OCI-LY3 (cell line): ENCODE data around the gene ZFYVE9.

ENCODE experiments used
- H2AFZ ChIP-seq: fragments of 200-600, 300-600 bp; shearing (Covaris generic); 2 replicates; pipeline ENCODE4 v1.6.0; 2014; ENCODE audit warnings: antibody characterized with exemption, low read depth, low read length
- H3K27ac ChIP-seq: fragments of 200-600, 300-600 bp; sonication (generic); 2 replicates; pipeline ENCODE4 v1.5.1; 2014; ENCODE audit warnings: mild to moderate bottlenecking, low read length, moderate library complexity, mixed read lengths
- H3K27me3 ChIP-seq: fragments of 200-600, 300-600 bp; sonication (generic); 2 replicates; pipeline ENCODE4 v1.6.1; 2014; ENCODE audit warnings: low read depth, low read length, mixed read lengths
- H3K36me3 ChIP-seq: fragments of 200-600, 300-600 bp; sonication (generic); replicated peaks from 2 replicates; pipeline ENCODE3; 2014; ENCODE audit warnings: low read depth, low read length, mixed read lengths
- H3K4me1 ChIP-seq: fragments of 300-600, 200-600 bp; sonication (generic); 2 replicates; pipeline ENCODE4 v1.6.1; 2014; ENCODE audit warnings: low read length, mixed read lengths
- H3K4me2 ChIP-seq: fragments of 200-600, 300-600 bp; sonication (generic); 2 replicates; pipeline ENCODE4 v1.6.1; 2014; ENCODE audit warnings: low read length, mixed read lengths
- H3K4me3 ChIP-seq: fragments of 300-600, 200-600 bp; sonication (generic); 2 replicates; pipeline ENCODE4 v1.5.1; 2014; ENCODE audit warnings: antibody characterized with exemption, mild to moderate bottlenecking, low read length, moderate library complexity
- H3K79me2 ChIP-seq: fragments of 300-600, 200-600 bp; shearing (Covaris generic); 2 replicates; pipeline ENCODE4 v1.6.1; 2014; ENCODE audit warnings: mild to moderate bottlenecking, low read length, mixed read lengths
- H3K9ac ChIP-seq: fragments of 300-600, 200-600 bp; shearing (Covaris generic); 2 replicates; pipeline ENCODE4 v1.6.0; 2014; ENCODE audit warnings: mild to moderate bottlenecking, low read length, moderate library complexity
- H3K9me3 ChIP-seq: fragments of 200-600, 300-600 bp; shearing (Covaris generic); 2 replicates; pipeline ENCODE4 v1.6.1; 2014; ENCODE audit warnings: low read length, mixed read lengths; ENCODE audit not compliant: insufficient read depth
- H4K20me1 ChIP-seq: fragments of 200-600, 300-600 bp; sonication (generic); 2 replicates; pipeline ENCODE4 v1.6.1; 2016; ENCODE audit warnings: low read length, mixed read lengths; ENCODE audit not compliant: insufficient read depth
- EZH2phosphoT487 ChIP-seq: fragments of 200-600 bp; shearing (Covaris generic); IDR thresholded peaks from 2 replicates; pipeline ENCODE4 v1.6.1; 2018; ENCODE audit warnings: antibody characterized with exemption, mixed run types, low read depth
- TF ChIP-seq, protein P1 (sequence below): fragments of 200-600, 300-600 bp; sonication (generic); IDR thresholded peaks from 2 replicates; pipeline ENCODE4 v1.5.1; 2014; ENCODE audit warnings: antibody characterized with exemption, low read length, low read depth

ZFYVE9 gene

DNA sequence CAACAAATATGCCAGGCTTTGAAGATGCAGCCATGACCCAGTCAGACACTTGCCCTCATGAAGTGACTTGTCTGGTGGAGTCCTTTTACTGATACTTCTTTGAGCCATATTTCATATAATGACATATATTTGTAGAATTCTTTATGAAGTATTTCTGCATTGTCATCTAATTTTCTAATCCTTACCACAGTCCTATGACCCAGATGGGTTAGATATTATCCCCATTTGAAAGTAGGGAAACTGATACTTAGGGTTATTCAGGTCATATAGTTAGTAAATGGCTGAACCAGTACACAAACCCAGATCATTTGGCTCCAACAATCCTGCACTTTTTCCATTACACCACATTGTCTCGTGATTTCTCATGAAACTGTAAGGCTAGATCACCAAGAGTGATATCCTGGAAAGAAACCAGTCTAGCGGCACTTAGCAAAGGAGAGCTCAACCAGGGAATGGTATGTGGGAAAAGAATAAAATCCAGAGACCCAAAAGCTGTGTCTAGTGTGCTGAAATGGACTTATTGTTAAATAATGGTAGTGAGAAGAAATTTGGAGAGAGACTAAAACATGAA is 49.6 kb downstream of the ZFYVE9 start:
- no peak overlapping the region for H3K9ac ChIP-seq
- H3K9me3 ChIP-seq = no peaks in the 10 kb centered on the region
- H3K79me2 ChIP-seq = no peaks in the 10 kb centered on the region
- no peak overlapping the region for H3K4me3 ChIP-seq
- no peak overlapping the region for H3K4me2 ChIP-seq
- TF ChIP-seq, protein P1, sequence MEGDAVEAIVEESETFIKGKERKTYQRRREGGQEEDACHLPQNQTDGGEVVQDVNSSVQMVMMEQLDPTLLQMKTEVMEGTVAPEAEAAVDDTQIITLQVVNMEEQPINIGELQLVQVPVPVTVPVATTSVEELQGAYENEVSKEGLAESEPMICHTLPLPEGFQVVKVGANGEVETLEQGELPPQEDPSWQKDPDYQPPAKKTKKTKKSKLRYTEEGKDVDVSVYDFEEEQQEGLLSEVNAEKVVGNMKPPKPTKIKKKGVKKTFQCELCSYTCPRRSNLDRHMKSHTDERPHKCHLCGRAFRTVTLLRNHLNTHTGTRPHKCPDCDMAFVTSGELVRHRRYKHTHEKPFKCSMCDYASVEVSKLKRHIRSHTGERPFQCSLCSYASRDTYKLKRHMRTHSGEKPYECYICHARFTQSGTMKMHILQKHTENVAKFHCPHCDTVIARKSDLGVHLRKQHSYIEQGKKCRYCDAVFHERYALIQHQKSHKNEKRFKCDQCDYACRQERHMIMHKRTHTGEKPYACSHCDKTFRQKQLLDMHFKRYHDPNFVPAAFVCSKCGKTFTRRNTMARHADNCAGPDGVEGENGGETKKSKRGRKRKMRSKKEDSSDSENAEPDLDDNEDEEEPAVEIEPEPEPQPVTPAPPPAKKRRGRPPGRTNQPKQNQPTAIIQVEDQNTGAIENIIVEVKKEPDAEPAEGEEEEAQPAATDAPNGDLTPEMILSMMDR = no peak
- TF ChIP-seq EZH2phosphoT487 = no peak
- H3K4me1 ChIP-seq = peaks cover 5% of the 10 kb centered on the region; the same call in 1 of the 2 replicates
- no peaks in the 10 kb centered on the region for H3K36me3 ChIP-seq
- no peaks in the 10 kb centered on the region for H4K20me1 ChIP-seq
- no peak overlapping the region for H2AFZ ChIP-seq
- no peak overlapping the region for H3K27ac ChIP-seq
- H3K27me3 ChIP-seq = no peaks in the 10 kb centered on the region

DNA sequence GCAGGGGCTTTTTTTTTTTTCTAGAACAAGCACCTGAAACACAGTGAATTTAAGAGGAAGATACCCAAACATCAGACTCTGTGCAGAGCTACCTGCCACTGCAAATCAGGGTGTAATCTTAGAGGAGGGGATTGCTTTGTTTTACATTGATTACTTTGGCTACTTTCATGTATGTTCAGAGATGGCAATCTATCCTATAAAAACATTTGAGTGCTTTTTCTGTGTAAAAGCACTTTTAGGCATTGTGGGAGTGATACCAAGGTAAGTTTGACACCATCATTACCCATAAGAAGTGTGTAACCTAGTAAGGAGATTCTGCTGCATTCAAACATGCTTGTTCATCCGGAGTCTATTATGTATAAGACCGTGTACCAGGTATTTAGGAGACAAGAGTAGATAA is 50.1 kb downstream of the ZFYVE9 start:
- no peaks in the 10 kb centered on the region for H3K79me2 ChIP-seq
- peaks cover 5% of the 10 kb centered on the region; the same call in 1 of the 2 replicates for H3K4me1 ChIP-seq
- H3K36me3 ChIP-seq = no peaks in the 10 kb centered on the region
- no peak overlapping the region for H3K4me2 ChIP-seq
- H2AFZ ChIP-seq = no peak overlapping the region
- no peak for TF ChIP-seq EZH2phosphoT487
- TF ChIP-seq, protein P1 = no peak
- no peak overlapping the region for H3K4me3 ChIP-seq
- no peaks in the 10 kb centered on the region for H4K20me1 ChIP-seq
- no peaks in the 10 kb centered on the region for H3K27me3 ChIP-seq
- no peaks in the 10 kb centered on the region for H3K9me3 ChIP-seq
- H3K9ac ChIP-seq = no peak overlapping the region
- no peak overlapping the region for H3K27ac ChIP-seq

DNA sequence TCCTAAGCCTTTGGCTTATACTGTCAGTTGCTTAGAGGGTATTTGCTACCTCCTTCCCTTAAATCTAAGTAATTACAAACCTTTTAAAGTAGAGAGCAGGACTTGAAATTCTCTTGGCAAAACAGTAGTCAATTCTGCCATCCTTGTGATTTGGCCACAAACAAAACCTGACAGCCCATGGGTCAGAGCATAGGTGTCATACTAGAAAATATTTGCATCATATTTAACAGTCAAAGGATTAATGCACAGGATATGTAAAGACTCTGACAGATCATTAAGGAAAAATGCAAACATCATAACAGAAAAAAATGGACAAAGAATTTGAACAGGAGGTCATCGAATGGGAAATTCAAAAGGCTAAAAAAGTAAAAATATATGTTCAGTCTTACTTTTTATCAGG is 50.5 kb downstream of the ZFYVE9 start:
- Histone ChIP-seq H3K4me3 (no peak overlapping the region), H3K9ac (no peak overlapping the region), H3K27me3 (no peaks in the 10 kb centered on the region), H3K9me3 (no peaks in the 10 kb centered on the region), H2AFZ (no peak overlapping the region), H3K27ac (no peak overlapping the region), H3K4me2 (no peak overlapping the region), H3K4me1 (peaks cover 5% of the 10 kb centered on the region; the same call in 1 of the 2 replicates), H3K79me2 (no peaks in the 10 kb centered on the region), H4K20me1 (no peaks in the 10 kb centered on the region), H3K36me3 (no peaks in the 10 kb centered on the region)
- TF ChIP-seq EZH2phosphoT487 = no peak
- TF ChIP-seq, protein P1 = no peak

DNA sequence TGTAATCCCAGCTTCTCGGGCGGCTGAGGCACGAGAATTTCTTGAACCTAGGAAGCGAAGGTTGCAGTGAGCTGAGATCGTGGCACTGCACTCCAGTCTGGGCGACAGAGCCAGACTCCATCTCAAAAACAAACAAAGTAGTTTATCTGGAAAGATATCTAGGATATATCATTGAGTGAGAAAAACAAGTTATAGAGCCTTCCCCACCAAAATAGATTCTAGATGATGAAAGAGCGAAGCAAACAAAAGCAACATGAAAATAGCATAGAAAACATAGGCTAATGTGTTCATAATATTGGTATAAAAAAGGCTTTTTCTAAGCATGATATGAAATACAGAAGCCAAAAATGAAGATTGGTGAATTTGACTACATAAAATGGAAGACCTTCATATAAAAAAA is 52.1 kb downstream of the ZFYVE9 start:
- TF ChIP-seq, protein P1 = no peak
- TF ChIP-seq EZH2phosphoT487 = no peak
- H3K79me2 ChIP-seq = no peaks in the 10 kb centered on the region
- no peak overlapping the region for H3K9ac ChIP-seq

More for the DNA sequence above, 52.1 kb downstream of the ZFYVE9 start:
- no peaks in the 10 kb centered on the region for H3K36me3 ChIP-seq
- no peak overlapping the region for H2AFZ ChIP-seq
- no peaks in the 10 kb centered on the region for H4K20me1 ChIP-seq
- no peaks in the 10 kb centered on the region for H3K9me3 ChIP-seq
- no peak overlapping the region for H3K4me3 ChIP-seq
- H3K27me3 ChIP-seq = no peaks in the 10 kb centered on the region
- peaks cover 5% of the 10 kb centered on the region; the same call in 1 of the 2 replicates for H3K4me1 ChIP-seq
- no peak overlapping the region for H3K4me2 ChIP-seq
- H3K27ac ChIP-seq = no peak overlapping the region
